GM12801 (cell line): ENCODE measurements around the gene SPTBN2.

Experiments used
- CTCF ChIP-seq: IDR thresholded peaks from one replicate; pipeline ENCODE4 v1.5.1; 2011; ENCODE audit warnings: control low read depth; ENCODE audit not compliant: insufficient read length; ENCODE audit errors: extremely low read depth

SPTBN2 gene

GRCh38 chr11:66676282-66676919, 52.6 kb downstream of the SPTBN2 start:
- no peak for TF ChIP-seq CTCF

- TF ChIP-seq CTCF = no peak
Measured at GRCh38 chr11:66674964-66675602, 53.9 kb downstream of the SPTBN2 start.

- no peak for TF ChIP-seq CTCF
Measured at GRCh38 chr11:66670816-66671215, 58.2 kb downstream of the SPTBN2 start.

- TF ChIP-seq CTCF = no peak
Measured at GRCh38 chr11:66665369-66665768, 63.6 kb downstream of the SPTBN2 start.

GRCh38 chr11:66663741-66664296, 65.2 kb downstream of the SPTBN2 start:
- no peak for TF ChIP-seq CTCF

- no peak for TF ChIP-seq CTCF
Measured at GRCh38 chr11:66659763-66660162, 69.3 kb downstream of the SPTBN2 start.

GRCh38 chr11:66653123-66653522, 75.9 kb downstream of the SPTBN2 start:
- TF ChIP-seq CTCF = no peak
